Stimulated activated CD8-positive, alpha-beta memory T cell treated with anti-CD3 and anti-CD28 coated beads, Interleukin-7, amount 100 ng/mL, for 1 hour (primary cell): Measurements from ENCODE around the gene RTN4RL1.

Experiments
- DNase-seq, 2 donors: peaks; one replicate each; pipeline ENCODE4 v3.0.0-alpha.2; 2020; ENCODE audit warnings: low read depth in 2 of 2

RTN4RL1 gene

GRCh38 chr17:1948517-1948825 lies 76.7 kb downstream of the RTN4RL1 start:
- DNase-seq = no peak

- DNase-seq = no peak
Measured at GRCh38 chr17:1947743-1948516, 77.2 kb downstream of the RTN4RL1 start.

- DNase-seq = no peak
Measured at GRCh38 chr17:1947229-1947742, 77.8 kb downstream of the RTN4RL1 start.

- DNase-seq = no peak
Measured at GRCh38 chr17:1946021-1946932, 78.9 kb downstream of the RTN4RL1 start.

- no peak for DNase-seq
Measured at GRCh38 chr17:1945621-1946020, 79.5 kb downstream of the RTN4RL1 start.

- DNase-seq = no peak
Measured at GRCh38 chr17:1943436-1943831, 81.7 kb downstream of the RTN4RL1 start.

GRCh38 chr17:1942666-1943435 lies 82.3 kb downstream of the RTN4RL1 start:
- no peak for DNase-seq

- DNase-seq = no peak
Measured at GRCh38 chr17:1942066-1942365, 83.1 kb downstream of the RTN4RL1 start.

- DNase-seq = no peak
Measured at GRCh38 chr17:1941272-1942065, 83.7 kb downstream of the RTN4RL1 start.

- no peak for DNase-seq
Measured at GRCh38 chr17:1940810-1941185, 84.3 kb downstream of the RTN4RL1 start.

- DNase-seq = no peak
Measured at GRCh38 chr17:1939981-1940809, 84.9 kb downstream of the RTN4RL1 start.

- DNase-seq = no peak
Measured at GRCh38 chr17:1937461-1937860, 87.7 kb downstream of the RTN4RL1 start.

GRCh38 chr17:1936766-1937165 lies 88.4 kb downstream of the RTN4RL1 start:
- no peak for DNase-seq

- no peak for DNase-seq
Measured at GRCh38 chr17:1934901-1935300, 90.2 kb downstream of the RTN4RL1 start.

- no peak for DNase-seq
Measured at GRCh38 chr17:1933875-1934715, 91.0 kb downstream of the RTN4RL1 start.

GRCh38 chr17:1931844-1932579 lies 93.1 kb downstream of the RTN4RL1 start:
- DNase-seq = no peak

- DNase-seq = no peak
Measured at GRCh38 chr17:1930337-1930645, 94.8 kb downstream of the RTN4RL1 start.

- DNase-seq = no peak
Measured at GRCh38 chr17:1928976-1929375, 96.2 kb downstream of the RTN4RL1 start.

- no peak for DNase-seq
Measured at GRCh38 chr17:1920948-1921351, 104.2 kb downstream of the RTN4RL1 start.
